Measurements from ENCODE around the gene CGREF1.

The CGREF1 gene

GRCh38 chr2:27102329-27102728 is 16.6 kb downstream of the CGREF1 start:
- ATAC-seq (ENCODE audit: low read depth) (no peak), DNase-seq (ENCODE audit: low spot score) (no peak)
- Histone ChIP-seq H3K27ac (ENCODE audit: poor library complexity, severe bottlenecking) (no peak overlapping the region), H3K27me3 (ENCODE audit: insufficient read depth, poor library complexity, severe bottlenecking) (no peaks in the 10 kb centered on the region), H3K36me3 (ENCODE audit: low read depth) (no peaks in the 10 kb centered on the region), H3K9me3 (ENCODE audit: severe bottlenecking) (no peaks in the 10 kb centered on the region), H3K4me1 (ENCODE audit: insufficient read depth, poor library complexity, severe bottlenecking) (no peaks in the 10 kb centered on the region), H3K4me3 (ENCODE audit: severe bottlenecking) (no peak overlapping the region)
- no peak for TF ChIP-seq CTCF (IDR thresholded peaks at IDR 0.05; ENCODE audit: poor library complexity, severe bottlenecking)

- no peaks in the 10 kb centered on the region for H3K27me3 ChIP-seq (ENCODE audit: insufficient read depth, poor library complexity, severe bottlenecking)
- no peak for ATAC-seq (ENCODE audit: low read depth)
- no peak overlapping the region for H3K4me3 ChIP-seq (ENCODE audit: severe bottlenecking)
- H3K27ac ChIP-seq (ENCODE audit: poor library complexity, severe bottlenecking): no peak overlapping the region
- H3K9me3 ChIP-seq (ENCODE audit: severe bottlenecking): no peaks in the 10 kb centered on the region
- no peaks in the 10 kb centered on the region for H3K36me3 ChIP-seq (ENCODE audit: low read depth)
- no peaks in the 10 kb centered on the region for H3K4me1 ChIP-seq (ENCODE audit: insufficient read depth, poor library complexity, severe bottlenecking)
- DNase-seq (ENCODE audit: low spot score): no peak
- no peak for TF ChIP-seq CTCF (IDR thresholded peaks at IDR 0.05; ENCODE audit: poor library complexity, severe bottlenecking)
Measured at GRCh38 chr2:27100036-27100435, 18.9 kb downstream of the CGREF1 start.

- no peak overlapping the region for H3K4me3 ChIP-seq (ENCODE audit: severe bottlenecking)
- no peak for TF ChIP-seq CTCF (IDR thresholded peaks at IDR 0.05; ENCODE audit: poor library complexity, severe bottlenecking)
- no peak overlapping the region for H3K27ac ChIP-seq (ENCODE audit: poor library complexity, severe bottlenecking)
- H3K4me1 ChIP-seq (ENCODE audit: insufficient read depth, poor library complexity, severe bottlenecking): no peaks in the 10 kb centered on the region
- no peaks in the 10 kb centered on the region for H3K9me3 ChIP-seq (ENCODE audit: severe bottlenecking)
- H3K27me3 ChIP-seq (ENCODE audit: insufficient read depth, poor library complexity, severe bottlenecking): no peaks in the 10 kb centered on the region
- no peak for ATAC-seq (ENCODE audit: low read depth)
- no peak for DNase-seq (ENCODE audit: low spot score)
- no peaks in the 10 kb centered on the region for H3K36me3 ChIP-seq (ENCODE audit: low read depth)
Measured at GRCh38 chr2:27099334-27099955, 19.5 kb downstream of the CGREF1 start.

DNA sequence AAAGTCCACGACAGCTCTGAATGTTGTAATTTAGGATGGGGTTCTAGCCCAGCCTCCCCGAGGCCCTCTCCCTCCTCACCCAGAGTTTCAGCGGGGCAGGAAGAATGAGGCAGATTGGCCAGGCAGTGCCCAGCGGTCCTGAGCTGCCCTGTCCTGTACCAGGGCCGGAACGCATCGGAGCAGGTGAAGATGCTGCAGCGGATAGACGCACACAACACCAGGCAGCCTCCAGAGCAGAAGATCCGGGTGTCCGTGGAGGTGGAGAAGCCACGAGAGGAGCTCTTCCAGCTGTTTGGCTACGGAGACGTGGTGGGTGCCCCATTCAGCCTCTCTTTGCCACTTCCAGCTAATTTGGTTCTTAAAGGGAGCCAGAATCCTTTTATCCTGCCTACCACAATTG is 21.6 kb downstream of the CGREF1 start:
- H3K4me1 ChIP-seq (ENCODE audit: insufficient read depth, poor library complexity, severe bottlenecking): no peaks in the 10 kb centered on the region
- no peaks in the 10 kb centered on the region for H3K36me3 ChIP-seq (ENCODE audit: low read depth)
- no peak for TF ChIP-seq CTCF (IDR thresholded peaks at IDR 0.05; ENCODE audit: poor library complexity, severe bottlenecking)
- H3K4me3 ChIP-seq (ENCODE audit: severe bottlenecking): no peak overlapping the region
- H3K9me3 ChIP-seq (ENCODE audit: severe bottlenecking): no peaks in the 10 kb centered on the region
- DNase-seq (ENCODE audit: low spot score) (no peak), ATAC-seq (ENCODE audit: low read depth) (no peak)
- H3K27me3 ChIP-seq (ENCODE audit: insufficient read depth, poor library complexity, severe bottlenecking): no peaks in the 10 kb centered on the region
- H3K27ac ChIP-seq (ENCODE audit: poor library complexity, severe bottlenecking): no peak overlapping the region

GRCh38 chr2:27096748-27097297 is 22.1 kb downstream of the CGREF1 start:
- Histone ChIP-seq H3K27me3 (ENCODE audit: insufficient read depth, poor library complexity, severe bottlenecking) (no peaks in the 10 kb centered on the region), H3K36me3 (ENCODE audit: low read depth) (no peaks in the 10 kb centered on the region), H3K9me3 (ENCODE audit: severe bottlenecking) (no peaks in the 10 kb centered on the region), H3K4me3 (ENCODE audit: severe bottlenecking) (no peak overlapping the region), H3K4me1 (ENCODE audit: insufficient read depth, poor library complexity, severe bottlenecking) (no peaks in the 10 kb centered on the region), H3K27ac (ENCODE audit: poor library complexity, severe bottlenecking) (no peak overlapping the region)
- no peak for DNase-seq (ENCODE audit: low spot score)
- no peak for ATAC-seq (ENCODE audit: low read depth)
- no peak for TF ChIP-seq CTCF (IDR thresholded peaks at IDR 0.05; ENCODE audit: poor library complexity, severe bottlenecking)

All from RWPE2 (cell line).